Stimulated activated CD8-positive, alpha-beta memory T cell treated with anti-CD3 and anti-CD28 coated beads, Interleukin-12 subunit alpha, Interleukin-12 subunit beta, amount 100 ng/mL, for 1 hour (primary cell): ENCODE results near the gene GRIN2A.
"Not testable (repeated sequence)": the region's sequence is repeated elsewhere in the genome, so short reads cannot be mapped to it uniquely, and the experiment has no call there.

ENCODE experiments used
- DNase-seq: peaks from one replicate; pipeline ENCODE4 v3.0.0-alpha.2; 2020; ENCODE audit warnings: low read depth

GRIN2A gene

DNA sequence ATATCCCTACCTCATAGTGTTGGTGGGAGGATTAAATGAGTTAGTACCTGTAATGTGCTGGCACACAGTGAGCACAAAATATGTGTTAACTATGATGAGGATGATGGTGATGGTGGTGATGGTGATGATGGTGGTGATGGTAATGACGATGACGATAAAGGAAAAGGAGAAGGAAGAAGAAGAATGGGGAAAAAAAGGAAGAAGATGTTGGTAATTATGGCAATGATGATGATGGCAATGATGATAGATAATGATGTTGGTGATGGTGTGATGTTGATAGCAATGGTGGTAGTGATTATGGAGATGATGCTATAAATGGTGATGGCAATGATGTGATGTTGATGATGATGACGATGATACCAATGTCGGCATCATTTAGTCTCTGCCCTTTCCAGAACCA is 270.2 kb downstream of the GRIN2A start:
- DNase-seq = no peak

DNA sequence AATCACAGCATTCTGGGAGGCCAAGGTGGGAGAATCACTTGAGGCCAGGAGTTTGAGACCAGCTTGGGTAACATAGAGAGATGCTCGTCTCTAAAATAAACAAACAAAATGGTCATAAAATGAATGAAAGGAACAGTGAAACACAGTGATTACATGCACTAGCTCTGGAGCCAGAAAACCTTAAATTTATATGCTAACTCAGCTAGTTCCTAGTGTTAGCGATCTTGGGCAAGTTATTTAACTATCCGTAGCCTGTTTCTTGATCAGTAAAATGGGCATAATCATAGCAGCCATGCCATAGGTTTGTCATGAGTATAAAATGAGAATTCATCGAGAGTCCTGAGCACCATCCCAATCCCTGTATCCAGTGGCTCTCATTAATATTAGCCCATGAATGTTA is 271.0 kb downstream of the GRIN2A start:
- DNase-seq = no peak

GRCh38 chr16:9909072-9909825 is 273.0 kb downstream of the GRIN2A start:
- DNase-seq = no peak

DNA sequence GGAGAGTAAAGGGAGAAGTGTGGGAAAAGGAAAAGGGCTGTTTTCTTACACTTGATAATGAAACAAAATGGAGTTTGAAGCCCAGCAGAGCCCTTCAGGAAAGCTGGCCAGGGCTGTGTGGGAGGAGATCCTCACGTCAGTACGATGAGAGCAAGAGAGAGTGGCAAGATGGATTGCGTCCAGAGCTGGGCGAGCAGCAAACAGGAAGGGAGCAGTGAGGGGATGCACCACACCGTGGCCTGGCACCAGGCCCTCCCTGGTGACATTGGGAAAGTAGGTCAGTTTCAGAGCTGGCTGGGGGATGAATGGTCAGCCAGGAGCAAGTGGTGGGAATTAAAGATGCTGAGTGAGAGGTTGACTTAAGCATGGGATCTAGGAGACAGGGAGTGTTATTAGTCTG is 273.6 kb downstream of the GRIN2A start:
- no peak for DNase-seq

DNA sequence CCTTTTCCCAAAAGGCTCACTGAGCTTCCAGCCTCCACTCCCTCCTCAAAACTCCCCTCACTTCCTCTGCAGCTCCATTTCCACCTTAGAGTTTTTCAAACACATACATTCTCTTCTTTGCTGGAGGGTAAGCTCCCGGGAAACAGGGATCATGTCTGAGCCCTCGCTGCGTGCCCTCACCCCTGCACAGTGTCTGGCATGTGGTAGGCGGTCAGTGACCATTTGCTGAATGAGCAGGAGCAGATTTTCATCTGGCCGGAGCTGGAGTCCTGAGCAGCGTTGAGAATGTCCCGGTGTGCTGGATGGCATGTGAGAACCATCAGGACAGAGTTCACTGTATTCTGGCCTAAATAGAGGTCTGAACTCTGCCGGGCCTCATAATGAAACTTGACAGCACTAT is 274.5 kb downstream of the GRIN2A start:
- DNase-seq = no peak

- no peak for DNase-seq
Observed at GRCh38 chr16:9906218-9906617, 276.0 kb downstream of the GRIN2A start.

- DNase-seq = no peak
Observed at GRCh38 chr16:9904526-9904925, 277.7 kb downstream of the GRIN2A start.

DNA sequence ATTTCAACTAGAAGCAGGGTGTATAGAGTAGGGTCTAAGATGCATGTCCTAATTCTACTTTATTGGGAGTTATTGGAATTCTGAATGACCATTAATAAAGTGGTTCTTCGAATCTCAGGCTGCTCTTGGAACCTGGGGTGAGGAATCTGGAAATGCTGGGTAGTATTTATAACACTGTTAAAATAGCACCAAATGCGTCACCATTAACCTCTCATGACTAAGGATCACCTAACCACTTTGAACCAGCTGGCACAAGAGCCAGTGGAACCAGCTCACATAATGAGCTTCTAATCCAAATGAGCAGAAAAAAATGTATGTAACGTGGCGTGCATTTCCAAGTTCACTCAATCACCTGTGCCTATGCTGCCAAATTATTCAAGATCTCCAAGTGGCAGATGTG is 281.7 kb downstream of the GRIN2A start:
- DNase-seq = no peak

- DNase-seq = no peak
Observed at GRCh38 chr16:9898555-9898954, 283.7 kb downstream of the GRIN2A start.

- DNase-seq = no peak
Observed at GRCh38 chr16:9898124-9898523, 284.1 kb downstream of the GRIN2A start.

- no peak for DNase-seq
Observed at GRCh38 chr16:9895817-9896216, 286.4 kb downstream of the GRIN2A start.

- no peak for DNase-seq
Observed at GRCh38 chr16:9885876-9886275, 296.4 kb downstream of the GRIN2A start.

- no peak for DNase-seq
Observed at GRCh38 chr16:9885467-9885866, 296.8 kb downstream of the GRIN2A start.

- not testable (repeated sequence) for DNase-seq
Observed at GRCh38 chr16:9875981-9876380, 306.2 kb downstream of the GRIN2A start.

DNA sequence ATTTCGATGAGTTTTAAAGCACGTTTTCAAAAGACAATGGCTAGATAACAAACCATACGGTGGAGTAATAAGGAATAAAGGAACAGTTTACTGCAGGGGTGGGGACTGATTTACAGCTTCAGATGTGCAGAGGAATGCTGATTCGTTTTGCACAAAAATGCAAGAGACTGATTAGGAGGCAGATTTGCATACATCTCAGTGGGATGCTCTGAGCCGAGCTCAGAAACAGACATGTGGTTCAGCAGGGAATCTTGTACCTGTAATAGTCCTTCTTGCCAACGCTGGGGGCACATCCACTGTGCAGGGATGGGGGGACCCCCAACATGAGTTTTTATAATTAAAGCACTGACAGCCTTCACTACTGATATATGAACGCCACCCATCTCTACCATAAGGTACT is 308.0 kb downstream of the GRIN2A start:
- no peak for DNase-seq

DNA sequence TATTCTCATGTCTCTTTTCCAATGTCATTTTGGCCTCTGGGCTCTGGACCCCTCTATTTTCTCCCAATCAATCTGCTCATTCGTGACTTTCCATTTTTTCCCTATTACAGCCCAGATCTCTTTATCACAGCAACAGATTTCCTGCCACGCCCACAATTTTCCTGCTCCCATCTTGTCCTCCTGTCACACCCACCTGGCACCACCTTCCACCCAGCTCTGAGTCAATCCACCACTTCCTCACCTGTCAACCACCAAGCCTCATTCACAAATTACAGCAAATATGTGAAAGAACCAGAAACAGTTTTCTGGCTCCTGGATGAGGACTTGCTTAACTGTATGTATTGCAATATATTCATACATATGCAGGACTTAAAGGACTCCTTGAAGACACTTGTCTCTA is 311.3 kb downstream of the GRIN2A start:
- DNase-seq = no peak

DNA sequence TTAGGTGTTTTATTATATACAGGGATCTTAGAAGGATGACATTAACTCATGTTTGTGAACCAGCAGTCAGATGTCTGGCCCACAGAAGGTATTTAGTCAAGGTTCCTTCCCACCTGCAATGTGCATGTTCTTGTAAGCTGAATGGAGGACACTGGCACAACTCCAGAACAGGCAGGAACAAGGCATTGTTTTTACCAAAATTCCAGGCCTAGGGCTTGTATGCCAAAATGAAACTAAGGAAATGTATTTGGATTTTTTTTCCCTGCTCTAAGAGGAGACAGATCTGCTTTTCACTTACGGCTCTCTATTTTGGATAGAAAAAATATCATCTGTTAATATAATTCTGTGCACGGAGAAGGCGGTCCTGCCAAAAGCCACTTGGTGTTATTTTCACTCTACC is 312.5 kb downstream of the GRIN2A start:
- no peak for DNase-seq

GRCh38 chr16:9868606-9869149 is 313.6 kb downstream of the GRIN2A start:
- no peak for DNase-seq

- no peak for DNase-seq
Observed at GRCh38 chr16:9867176-9867575, 315.1 kb downstream of the GRIN2A start.

GRCh38 chr16:9864461-9864860 is 317.8 kb downstream of the GRIN2A start:
- no peak for DNase-seq

- no peak for DNase-seq
Observed at GRCh38 chr16:9862327-9862726, 319.9 kb downstream of the GRIN2A start.

GRCh38 chr16:9860876-9861275 is 321.4 kb downstream of the GRIN2A start:
- DNase-seq = no peak

- DNase-seq = no peak
Observed at GRCh38 chr16:9859701-9860327, 322.4 kb downstream of the GRIN2A start.

- no peak for DNase-seq
Observed at GRCh38 chr16:9854675-9855074, 327.6 kb downstream of the GRIN2A start.
